HEK293 (cell line): ENCODE measurements around the gene MBTD1.

ENCODE experiments used
- GLIS1 ChIP-seq: fragments of 450-650 bp; formaldehyde crosslinking; IDR thresholded peaks from 2 replicates; pipeline ENCODE4 v1.5.1; 2016; ENCODE audit warnings: missing biosample characterization, missing genetic modification characterization
- HOXA7 ChIP-seq: sonication (generic); formaldehyde crosslinking; IDR thresholded peaks from 2 replicates; pipeline ENCODE4 v1.8.1; 2022; ENCODE audit warnings: missing genetic modification reagents, borderline replicate concordance
- HOXD13 ChIP-seq: sonication (generic); formaldehyde crosslinking; IDR thresholded peaks from 2 replicates; pipeline ENCODE4 v1.8.0; 2022; ENCODE audit warnings: missing genetic modification reagents, borderline replicate concordance
- IKZF3 ChIP-seq: fragments of 450-650 bp; IDR thresholded peaks from 2 replicates; pipeline ENCODE4 v1.5.0; 2018; ENCODE audit warnings: missing biosample characterization, mild to moderate bottlenecking, missing genetic modification characterization, moderate library complexity
- INSM2 ChIP-seq: fragments of 450-650 bp; formaldehyde crosslinking; IDR thresholded peaks from 2 replicates; pipeline ENCODE4 v1.5.1; 2016; ENCODE audit warnings: missing biosample characterization, missing genetic modification characterization
- KLF1 ChIP-seq: fragments of 450-650 bp; formaldehyde crosslinking; IDR thresholded peaks from 2 replicates; pipeline ENCODE4 v1.5.1; 2016; ENCODE audit warnings: missing biosample characterization, missing genetic modification characterization
- KLF16 ChIP-seq: fragments of 450-650 bp; formaldehyde crosslinking; IDR thresholded peaks from 2 replicates; pipeline ENCODE4 v1.5.1; 2017; ENCODE audit warnings: missing biosample characterization, missing genetic modification characterization
- MZF1 ChIP-seq: fragments of 450-650 bp; formaldehyde crosslinking; IDR thresholded peaks from 2 replicates; pipeline ENCODE4 v1.5.1; 2017; ENCODE audit warnings: missing biosample characterization, missing genetic modification characterization, borderline replicate concordance
- PRDM4 ChIP-seq: fragments of 450-650 bp; formaldehyde crosslinking; IDR thresholded peaks from 2 replicates; pipeline ENCODE4 v1.5.1; 2017; ENCODE audit warnings: missing biosample characterization, missing genetic modification characterization
- SETDB1 ChIP-seq: IDR thresholded peaks from one replicate; pipeline ENCODE4 v1.6.1; 2017; ENCODE audit warnings: mild to moderate bottlenecking, low read length, moderate library complexity, mixed read lengths; ENCODE audit not compliant: insufficient read length
- WT1 ChIP-seq: fragments of 450-650 bp; formaldehyde crosslinking; IDR thresholded peaks from 2 replicates; pipeline ENCODE4 v1.5.1; 2016; ENCODE audit warnings: missing biosample characterization, missing genetic modification characterization
- YY2 ChIP-seq: fragments of 450-650 bp; formaldehyde crosslinking; IDR thresholded peaks from 2 replicates; pipeline ENCODE4 v1.5.1; 2016; ENCODE audit warnings: missing biosample characterization, missing genetic modification characterization
- ZEB2 ChIP-seq: fragments of 450-650 bp; formaldehyde crosslinking; IDR thresholded peaks from 2 replicates; pipeline ENCODE4 v1.5.1; 2016; ENCODE audit warnings: missing biosample characterization, missing genetic modification characterization
- ZFP3 ChIP-seq: fragments of 450-650 bp; formaldehyde crosslinking; IDR thresholded peaks from 2 replicates; pipeline ENCODE4 v1.5.1; 2016; ENCODE audit warnings: low read depth, missing biosample characterization, missing genetic modification characterization
- ZFP69B ChIP-seq: fragments of 450-650 bp; formaldehyde crosslinking; IDR thresholded peaks from 2 replicates; pipeline ENCODE4 v1.5.1; 2016; ENCODE audit warnings: missing biosample characterization, missing genetic modification characterization
- ZNF114 ChIP-seq: fragments of 450-650 bp; formaldehyde crosslinking; IDR thresholded peaks from 2 replicates; pipeline ENCODE4 v1.5.0; 2017; ENCODE audit warnings: missing biosample characterization, missing genetic modification characterization
- ZNF2 ChIP-seq: fragments of 450-650 bp; formaldehyde crosslinking; IDR thresholded peaks from 2 replicates; pipeline ENCODE4 v1.5.1; 2016; ENCODE audit warnings: missing biosample characterization, missing genetic modification characterization
- ZNF214 ChIP-seq: fragments of 450-650 bp; formaldehyde crosslinking; IDR thresholded peaks from 2 replicates; pipeline ENCODE4 v1.5.1; 2017; ENCODE audit warnings: missing biosample characterization, mild to moderate bottlenecking, missing genetic modification characterization, borderline replicate concordance
- ZNF23 ChIP-seq: fragments of 450-650 bp; formaldehyde crosslinking; IDR thresholded peaks from 2 replicates; pipeline ENCODE4 v1.5.1; 2016; ENCODE audit warnings: missing biosample characterization, missing genetic modification characterization, borderline replicate concordance
- ZNF324 ChIP-seq: fragments of 450-650 bp; formaldehyde crosslinking; IDR thresholded peaks from 2 replicates; pipeline ENCODE4 v1.5.1; 2016; ENCODE audit warnings: missing biosample characterization, missing genetic modification characterization
- ZNF544 ChIP-seq: fragments of 450-650 bp; formaldehyde crosslinking; IDR thresholded peaks from 2 replicates; pipeline ENCODE4 v1.5.0; 2017; ENCODE audit warnings: missing biosample characterization, missing genetic modification characterization
- ZNF596 ChIP-seq: fragments of 450-650 bp; IDR thresholded peaks from 2 replicates; pipeline ENCODE4 v1.5.0; 2018; ENCODE audit warnings: missing biosample characterization, mild to moderate bottlenecking, missing genetic modification characterization, moderate library complexity
- ZNF660 ChIP-seq: fragments of 450-650 bp; IDR thresholded peaks from 2 replicates; pipeline ENCODE4 v1.5.1; 2018; ENCODE audit warnings: missing biosample characterization, mild to moderate bottlenecking, missing genetic modification characterization
- ZNF777 ChIP-seq: fragments of 450-650 bp; formaldehyde crosslinking; IDR thresholded peaks from 2 replicates; pipeline ENCODE4 v1.5.1; 2017; ENCODE audit warnings: missing biosample characterization, missing genetic modification characterization, borderline replicate concordance
- ZNF791 ChIP-seq: fragments of 450-650 bp; formaldehyde crosslinking; IDR thresholded peaks from 2 replicates; pipeline ENCODE4 v1.5.1; 2016; ENCODE audit warnings: missing biosample characterization, missing genetic modification characterization
- ZNF792 ChIP-seq: fragments of 450-650 bp; formaldehyde crosslinking; IDR thresholded peaks from 2 replicates; pipeline ENCODE4 v1.5.1; 2016; ENCODE audit warnings: missing biosample characterization, missing genetic modification characterization
- ZNF843 ChIP-seq: fragments of 450-650 bp; formaldehyde crosslinking; IDR thresholded peaks from 2 replicates; pipeline ENCODE4 v1.5.1; 2016; ENCODE audit warnings: missing biosample characterization, missing genetic modification characterization
- ZSCAN16 ChIP-seq: fragments of 450-650 bp; formaldehyde crosslinking; IDR thresholded peaks from 2 replicates; pipeline ENCODE4 v1.5.1; 2016; ENCODE audit warnings: missing biosample characterization, missing genetic modification characterization
- ZSCAN30 ChIP-seq: fragments of 450-650 bp; IDR thresholded peaks from 2 replicates; pipeline ENCODE4 v1.5.1; 2018; ENCODE audit warnings: missing biosample characterization, mild to moderate bottlenecking, missing genetic modification characterization, moderate library complexity
- TF ChIP-seq, protein P1 (sequence below): fragments of 450-650 bp; formaldehyde crosslinking; IDR thresholded peaks from 2 replicates; pipeline ENCODE4 v1.5.1; 2017; ENCODE audit warnings: missing biosample characterization, missing genetic modification characterization
- TF ChIP-seq, protein P2 (sequence below): fragments of 450-650 bp; formaldehyde crosslinking; IDR thresholded peaks from 2 replicates; pipeline ENCODE4 v1.5.1; 2016; ENCODE audit warnings: missing biosample characterization, missing genetic modification characterization
- TF ChIP-seq, protein P3 (sequence below): fragments of 450-650 bp; formaldehyde crosslinking; IDR thresholded peaks from 2 replicates; pipeline ENCODE4; 2016; ENCODE audit warnings: missing biosample characterization, missing genetic modification characterization

Gene MBTD1

DNA sequence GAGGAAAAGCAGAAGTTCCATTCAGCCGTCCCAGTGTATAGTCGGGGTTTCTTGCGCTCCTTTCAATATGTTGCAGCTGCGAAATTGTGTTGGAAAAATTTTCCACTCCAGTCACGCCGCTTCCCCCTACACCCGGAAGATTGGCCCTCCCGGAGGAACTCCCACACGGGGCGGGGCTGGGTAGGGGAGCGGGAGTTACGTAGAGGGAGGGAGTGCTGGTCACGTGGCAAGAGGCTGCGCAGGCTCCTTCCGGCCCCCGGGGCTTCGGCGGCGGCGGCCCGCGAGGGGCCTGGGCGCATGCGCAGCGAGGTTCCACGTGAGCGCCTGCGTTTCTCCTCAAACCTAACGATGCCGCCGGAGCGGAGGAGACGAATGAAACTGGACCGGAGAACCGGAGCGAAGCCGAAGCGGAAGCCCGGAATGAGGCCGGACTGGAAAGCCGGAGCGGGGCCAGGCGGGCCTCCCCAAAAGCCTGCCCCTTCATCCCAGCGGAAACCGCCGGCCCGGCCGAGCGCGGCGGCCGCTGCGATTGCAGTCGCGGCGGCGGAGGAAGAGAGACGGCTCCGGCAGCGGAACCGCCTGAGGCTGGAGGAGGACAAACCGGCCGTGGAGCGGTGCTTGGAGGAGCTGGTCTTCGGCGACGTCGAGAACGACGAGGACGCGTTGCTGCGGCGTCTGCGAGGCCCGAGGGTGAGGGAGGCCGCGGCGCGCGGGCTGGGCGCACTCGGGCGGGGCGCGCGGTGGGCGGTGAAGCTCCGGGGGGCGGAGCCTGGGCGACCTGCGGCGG, 581 bp upstream of the MBTD1 start, which contains the start of gene UTP18 (continued):
- TF ChIP-seq ZNF777: peak; percentile 91
- TF ChIP-seq ZFP69B (tag by site-specific recombination): no peak
- TF ChIP-seq KLF1: peak; percentile 37; the same call in 1 of the 2 replicates
- peak; percentile 88 for TF ChIP-seq KLF16 (tag by site-specific recombination)
- TF ChIP-seq ZNF660 (tag by site-specific recombination): peak; percentile 83
- no peak for TF ChIP-seq MZF1 (tag by site-specific recombination)
- no peak for TF ChIP-seq SETDB1
- TF ChIP-seq IKZF3 (tag by site-specific recombination): peak; percentile 75
- no peak for TF ChIP-seq YY2 (tag by site-specific recombination)
- TF ChIP-seq INSM2 (tag by site-specific recombination): no peak; the same call in 1 of the 2 replicates
- TF ChIP-seq WT1 (tag by site-specific recombination): peak; percentile 80
- TF ChIP-seq ZNF214 (tag by site-specific recombination): no peak; the same call in 1 of the 2 replicates
- no peak for TF ChIP-seq ZNF23 (tag by site-specific recombination)
- no peak for TF ChIP-seq ZSCAN16
- TF ChIP-seq, protein P1, sequence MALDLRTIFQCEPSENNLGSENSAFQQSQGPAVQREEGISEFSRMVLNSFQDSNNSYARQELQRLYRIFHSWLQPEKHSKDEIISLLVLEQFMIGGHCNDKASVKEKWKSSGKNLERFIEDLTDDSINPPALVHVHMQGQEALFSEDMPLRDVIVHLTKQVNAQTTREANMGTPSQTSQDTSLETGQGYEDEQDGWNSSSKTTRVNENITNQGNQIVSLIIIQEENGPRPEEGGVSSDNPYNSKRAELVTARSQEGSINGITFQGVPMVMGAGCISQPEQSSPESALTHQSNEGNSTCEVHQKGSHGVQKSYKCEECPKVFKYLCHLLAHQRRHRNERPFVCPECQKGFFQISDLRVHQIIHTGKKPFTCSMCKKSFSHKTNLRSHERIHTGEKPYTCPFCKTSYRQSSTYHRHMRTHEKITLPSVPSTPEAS (tag by site-specific recombination): no peak
- TF ChIP-seq ZFP3 (tag by site-specific recombination): no peak
- TF ChIP-seq ZNF596 (tag by site-specific recombination): peak; percentile 42; the same call in 1 of the 2 replicates
- TF ChIP-seq ZSCAN30 (tag by site-specific recombination): no peak; the same call in 1 of the 2 replicates
- TF ChIP-seq HOXD13 (CRISPR knock-in tag): no peak
- TF ChIP-seq HOXA7 (CRISPR knock-in tag): no peak
- TF ChIP-seq ZNF843 (tag by site-specific recombination): peak; percentile 31; the same call in 1 of the 2 replicates
- TF ChIP-seq, protein P2, sequence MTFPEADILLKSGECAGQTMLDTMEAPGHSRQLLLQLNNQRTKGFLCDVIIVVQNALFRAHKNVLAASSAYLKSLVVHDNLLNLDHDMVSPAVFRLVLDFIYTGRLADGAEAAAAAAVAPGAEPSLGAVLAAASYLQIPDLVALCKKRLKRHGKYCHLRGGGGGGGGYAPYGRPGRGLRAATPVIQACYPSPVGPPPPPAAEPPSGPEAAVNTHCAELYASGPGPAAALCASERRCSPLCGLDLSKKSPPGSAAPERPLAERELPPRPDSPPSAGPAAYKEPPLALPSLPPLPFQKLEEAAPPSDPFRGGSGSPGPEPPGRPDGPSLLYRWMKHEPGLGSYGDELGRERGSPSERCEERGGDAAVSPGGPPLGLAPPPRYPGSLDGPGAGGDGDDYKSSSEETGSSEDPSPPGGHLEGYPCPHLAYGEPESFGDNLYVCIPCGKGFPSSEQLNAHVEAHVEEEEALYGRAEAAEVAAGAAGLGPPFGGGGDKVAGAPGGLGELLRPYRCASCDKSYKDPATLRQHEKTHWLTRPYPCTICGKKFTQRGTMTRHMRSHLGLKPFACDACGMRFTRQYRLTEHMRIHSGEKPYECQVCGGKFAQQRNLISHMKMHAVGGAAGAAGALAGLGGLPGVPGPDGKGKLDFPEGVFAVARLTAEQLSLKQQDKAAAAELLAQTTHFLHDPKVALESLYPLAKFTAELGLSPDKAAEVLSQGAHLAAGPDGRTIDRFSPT (tag by site-specific recombination): no peak
- no peak for TF ChIP-seq ZNF544
- TF ChIP-seq ZNF792 (tag by site-specific recombination): no peak
- TF ChIP-seq ZEB2 (tag by site-specific recombination): peak; percentile 82
- TF ChIP-seq PRDM4 (tag by site-specific recombination): peak; percentile 16; the same call in 1 of the 2 replicates
- TF ChIP-seq ZNF324 (tag by site-specific recombination): peak; percentile 92
- TF ChIP-seq GLIS1 (tag by site-specific recombination): peak; percentile 61; the same call in 1 of the 2 replicates
- TF ChIP-seq ZNF114 (tag by site-specific recombination): no peak
- TF ChIP-seq, protein P3, sequence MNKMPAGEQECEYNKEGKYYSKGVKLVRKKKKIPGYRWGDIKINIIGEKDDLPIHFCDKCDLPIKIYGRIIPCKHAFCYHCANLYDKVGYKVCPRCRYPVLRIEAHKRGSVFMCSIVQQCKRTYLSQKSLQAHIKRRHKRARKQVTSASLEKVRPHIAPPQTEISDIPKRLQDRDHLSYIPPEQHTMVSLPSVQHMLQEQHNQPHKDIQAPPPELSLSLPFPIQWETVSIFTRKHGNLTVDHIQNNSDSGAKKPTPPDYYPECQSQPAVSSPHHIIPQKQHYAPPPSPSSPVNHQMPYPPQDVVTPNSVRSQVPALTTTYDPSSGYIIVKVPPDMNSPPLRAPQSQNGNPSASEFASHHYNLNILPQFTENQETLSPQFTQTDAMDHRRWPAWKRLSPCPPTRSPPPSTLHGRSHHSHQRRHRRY (tag by site-specific recombination): no peak
- no peak for TF ChIP-seq ZNF791 (tag by site-specific recombination)
- TF ChIP-seq ZNF2 (tag by site-specific recombination): peak; percentile 28; the same call in 1 of the 2 replicates
